GM18508 (cell line): Measurements from ENCODE around the gene CBFA2T2.
"Not testable (repeated sequence)": the region's sequence is repeated elsewhere in the genome, so short reads cannot be mapped to it uniquely, and the experiment has no call there.

ENCODE experiments used
- ATAC-seq: cut with Tn5 transposase; IDR thresholded peaks from one replicate; pipeline ENCODE4 v1.9.1; 2021; ENCODE audit warnings: moderate number of reproducible peaks; ENCODE audit not compliant: insufficient read depth, unreplicated experiment

Gene CBFA2T2

DNA sequence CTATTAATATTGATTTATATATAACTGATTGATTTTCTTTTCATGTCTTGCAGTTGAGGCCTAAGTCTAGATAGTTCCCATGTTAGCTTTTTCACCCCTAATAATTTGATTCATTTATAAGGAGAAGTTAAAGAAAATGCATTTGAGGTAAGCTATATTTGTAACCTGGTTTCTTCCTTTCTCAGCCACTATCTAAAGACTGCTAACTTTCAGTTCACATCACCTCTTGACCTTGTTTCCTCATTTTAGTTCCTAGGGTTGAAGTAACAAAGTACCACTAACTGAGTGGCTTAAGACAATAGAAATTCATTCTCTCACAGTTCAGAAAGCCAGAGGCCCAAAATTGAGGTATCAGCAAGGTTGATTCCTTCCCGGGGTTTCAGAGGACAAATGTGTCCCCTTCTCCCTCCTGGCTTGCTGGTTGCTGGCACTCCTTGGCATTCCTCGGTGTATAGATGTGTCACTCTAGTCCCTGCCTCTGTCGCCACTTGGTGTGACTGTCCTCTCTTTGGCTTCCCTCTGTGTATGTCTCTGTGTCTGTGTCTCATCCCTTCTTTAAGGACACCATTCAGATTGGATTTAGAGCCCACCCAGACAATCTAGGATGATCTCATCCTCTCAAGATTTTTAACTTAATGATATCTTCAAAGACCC lies 116.3 kb downstream of the CBFA2T2 start:
- no peak for ATAC-seq

DNA sequence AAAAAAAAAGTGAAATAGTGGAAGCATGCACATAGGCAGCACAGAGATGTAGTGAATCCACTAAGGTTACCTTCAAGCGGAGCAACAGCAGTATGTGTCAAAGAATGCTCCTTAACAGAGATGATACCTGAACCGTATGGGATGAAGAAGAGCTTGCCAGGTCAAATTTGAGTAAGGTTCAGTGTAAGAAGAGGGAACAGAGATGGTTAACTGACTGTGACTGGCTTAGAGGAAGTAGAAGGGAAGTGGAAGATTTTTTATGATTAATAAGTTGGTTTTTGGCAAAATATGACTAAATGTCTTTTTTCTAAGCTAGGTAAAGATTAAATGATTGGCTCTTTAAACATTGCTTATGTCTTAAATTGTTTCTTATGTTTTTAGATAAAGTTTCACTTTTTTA lies 119.6 kb downstream of the CBFA2T2 start:
- ATAC-seq: no peak

DNA sequence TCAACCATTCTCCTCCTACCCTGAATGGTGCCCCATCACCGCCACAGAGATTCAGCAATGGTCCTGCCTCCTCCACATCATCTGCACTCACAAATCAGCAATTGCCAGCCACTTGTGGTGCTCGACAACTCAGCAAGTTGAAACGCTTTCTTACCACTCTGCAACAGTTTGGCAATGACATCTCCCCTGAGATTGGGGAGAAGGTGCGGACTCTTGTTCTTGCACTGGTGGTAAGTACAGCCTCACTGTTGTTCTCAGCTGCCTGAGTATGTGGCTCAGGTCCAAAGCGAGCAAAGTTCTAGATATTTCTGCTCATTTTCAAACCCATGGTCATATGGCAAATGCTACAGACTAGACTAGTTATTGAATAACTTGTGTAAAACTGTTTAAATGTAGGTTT lies 121.2 kb downstream of the CBFA2T2 start:
- no peak for ATAC-seq

- ATAC-seq: no peak
These were observed 122.1 kb downstream of the CBFA2T2 start for GRCh38 chr20:33612001-33612400.

GRCh38 chr20:33621717-33622400 lies 132.0 kb downstream of the CBFA2T2 start:
- no peak for ATAC-seq

- no peak for ATAC-seq
These were observed 132.9 kb downstream of the CBFA2T2 start for GRCh38 chr20:33622705-33623365.

DNA sequence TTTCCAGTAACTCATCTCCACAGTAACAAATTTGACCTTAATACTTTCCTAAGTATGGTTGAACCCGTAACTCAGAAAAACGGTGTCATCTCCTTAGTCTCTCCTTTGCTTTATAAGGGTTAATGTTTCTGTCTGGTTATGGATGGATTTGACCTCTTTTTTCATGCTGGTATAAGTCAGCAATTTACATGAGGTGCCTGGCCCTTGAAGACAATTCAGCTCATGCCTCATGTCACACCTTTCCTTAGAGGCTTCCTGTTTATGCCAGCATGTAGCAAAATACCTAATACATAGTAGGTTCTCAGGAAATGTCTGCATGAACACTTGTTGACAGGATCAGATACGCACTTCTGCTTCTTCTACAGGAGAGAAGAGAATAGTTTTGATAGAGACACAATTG lies 134.5 kb downstream of the CBFA2T2 start:
- no peak for ATAC-seq

DNA sequence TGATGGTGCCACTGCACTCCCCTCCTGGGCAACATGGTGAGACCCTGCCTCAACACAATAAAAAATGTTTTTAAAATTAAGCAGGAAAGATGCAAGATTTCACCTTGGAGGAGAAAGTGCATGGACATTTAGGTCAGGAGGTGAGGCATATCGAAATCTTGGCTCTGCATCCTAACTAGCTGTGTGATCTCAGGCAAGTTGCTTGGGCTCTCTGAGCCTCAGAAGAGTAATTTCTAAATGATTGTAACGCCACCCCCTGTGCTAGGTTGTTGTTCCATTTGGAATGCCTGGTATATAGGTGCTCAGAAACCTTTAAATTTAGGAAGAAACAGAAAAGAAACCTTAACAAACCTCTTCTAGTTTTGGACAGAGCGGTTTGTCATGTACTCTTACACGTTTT lies 136.3 kb downstream of the CBFA2T2 start:
- no peak for ATAC-seq

- no peak for ATAC-seq
These were observed 137.8 kb downstream of the CBFA2T2 start for GRCh38 chr20:33627577-33628216.

- ATAC-seq: no peak
These were observed 139.6 kb downstream of the CBFA2T2 start for GRCh38 chr20:33629533-33629932.

- ATAC-seq: no peak
These were observed 140.1 kb downstream of the CBFA2T2 start for GRCh38 chr20:33629979-33630378.

- ATAC-seq: no peak
These were observed 140.6 kb downstream of the CBFA2T2 start for GRCh38 chr20:33630507-33630906.

DNA sequence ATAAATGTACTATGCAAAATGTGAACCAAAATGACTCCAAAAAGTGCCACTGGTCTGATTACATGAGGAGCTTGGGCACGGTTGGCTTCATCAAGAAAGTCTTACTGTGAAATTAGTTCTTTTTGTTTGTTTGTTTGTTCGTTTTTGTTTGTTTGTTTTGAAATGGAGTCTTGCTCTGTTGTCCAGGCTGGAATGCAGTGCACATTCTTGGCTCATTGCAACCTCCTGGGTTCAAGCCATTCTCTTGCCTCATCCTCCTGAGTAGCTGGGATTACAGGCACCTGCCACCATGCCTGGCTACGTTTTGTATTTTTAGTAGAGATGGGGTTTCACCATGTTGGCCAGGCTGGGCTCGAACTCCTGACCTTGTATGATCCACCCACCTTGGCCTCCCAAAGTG lies 142.0 kb downstream of the CBFA2T2 start:
- not testable (repeated sequence) for ATAC-seq

GRCh38 chr20:33635341-33635740 lies 145.4 kb downstream of the CBFA2T2 start:
- ATAC-seq: no peak

DNA sequence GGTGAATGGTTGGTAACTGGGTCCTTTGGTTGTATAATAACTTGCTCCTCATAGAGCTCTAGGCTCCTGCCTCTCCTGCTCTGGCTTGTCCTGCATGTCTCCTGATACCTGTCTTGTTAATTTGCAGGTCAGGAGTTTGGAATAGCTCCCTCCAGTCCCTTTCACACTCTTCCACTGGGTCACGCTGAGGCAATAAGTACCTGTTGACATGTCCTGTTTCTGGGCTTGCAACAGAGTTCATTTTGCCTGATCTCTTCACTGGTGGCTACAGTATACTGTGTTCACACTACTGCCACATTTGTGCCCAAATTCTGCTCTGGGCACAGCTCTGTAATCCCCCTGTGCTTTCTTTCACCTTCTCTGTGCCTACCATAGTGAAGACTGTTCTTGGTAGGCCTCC lies 146.9 kb downstream of the CBFA2T2 start:
- ATAC-seq: no peak

GRCh38 chr20:33640287-33640686 lies 150.4 kb downstream of the CBFA2T2 start:
- ATAC-seq: no peak

- ATAC-seq: no peak
These were observed 154.6 kb downstream of the CBFA2T2 start for GRCh38 chr20:33644313-33645071.

DNA sequence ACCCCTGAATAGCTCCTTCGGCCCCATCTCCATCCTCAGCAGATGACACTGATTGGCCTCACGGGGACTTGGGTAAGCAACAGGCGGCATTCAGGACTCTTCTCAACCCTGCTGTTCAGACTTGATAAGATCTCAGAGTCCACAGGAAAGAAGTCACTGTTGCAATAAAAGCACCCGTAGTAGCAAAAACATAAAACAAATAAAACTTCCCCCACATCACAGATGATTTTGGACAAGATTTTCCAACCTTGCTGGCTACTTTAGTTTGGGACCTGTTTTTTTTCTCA lies 155.1 kb downstream of the CBFA2T2 start:
- ATAC-seq: no peak

GRCh38 chr20:33645396-33645795 lies 155.5 kb downstream of the CBFA2T2 start:
- no peak for ATAC-seq

DNA sequence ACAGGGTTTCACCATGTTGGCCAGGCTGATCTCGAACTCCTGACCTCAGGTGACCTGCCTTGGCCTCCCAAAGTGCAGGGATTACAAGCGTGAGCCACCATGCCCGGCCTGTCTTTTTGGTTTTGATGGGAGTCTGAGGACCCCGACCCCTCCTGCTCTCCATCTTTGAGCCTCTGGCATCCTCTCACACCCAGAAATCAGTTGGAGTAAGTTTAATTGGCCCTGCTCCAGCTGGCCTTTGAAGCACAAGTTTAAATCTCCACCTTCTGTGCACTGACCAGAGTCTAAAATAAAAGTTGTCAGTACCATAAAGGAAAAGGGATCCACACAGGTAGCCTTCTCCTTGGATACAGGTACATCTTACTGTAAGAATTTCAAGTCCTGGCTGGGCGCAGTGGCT lies 156.3 kb downstream of the CBFA2T2 start:
- no peak for ATAC-seq
